Osteocyte (in vitro differentiated cells): Measurements from ENCODE around the gene ACTG1. TPM values are rescaled to one million over a fixed set of nuclear protein-coding genes. Genes with fewer than 3 reads are reported as not detected.
A peak's percentile ranks its signal among the peaks of the same experiment; 100 is the strongest.
"Not testable (repeated sequence)": the region's sequence is repeated elsewhere in the genome, so short reads cannot be mapped to it uniquely, and the experiment has no call there.

Experiments used
- DNase-seq: peaks from one replicate; pipeline ENCODE4 v3.0.0; 2021; ENCODE audit warnings: mixed read lengths; ENCODE audit not compliant: unreplicated experiment; ENCODE audit errors: extremely low spot score
- H3K27ac Mint-ChIP-seq: one replicate; pipeline ENCODE4 v1.8.0; 2021; ENCODE audit warnings: mild to moderate bottlenecking, mixed read lengths; ENCODE audit not compliant: unreplicated experiment
- H3K27me3 Mint-ChIP-seq: one replicate; pipeline ENCODE4 v1.8.0; 2021; ENCODE audit warnings: mixed read lengths; ENCODE audit not compliant: unreplicated experiment
- H3K36me3 Mint-ChIP-seq: one replicate; pipeline ENCODE4 v1.8.0; 2021; ENCODE audit warnings: mixed read lengths; ENCODE audit not compliant: unreplicated experiment
- H3K4me1 Mint-ChIP-seq: one replicate; pipeline ENCODE4 v1.8.0; 2021; ENCODE audit warnings: mixed read lengths; ENCODE audit not compliant: unreplicated experiment
- H3K4me3 Mint-ChIP-seq: one replicate; pipeline ENCODE4 v1.8.0; 2021; ENCODE audit warnings: mild to moderate bottlenecking, moderate library complexity, mixed read lengths; ENCODE audit not compliant: unreplicated experiment
- H3K9me3 Mint-ChIP-seq: one replicate; pipeline ENCODE4 v1.8.0; 2021; ENCODE audit warnings: mixed read lengths; ENCODE audit not compliant: unreplicated experiment
- total RNA-seq: library from RNA; stranded (reverse); gene quantifications from 2 replicates; pipeline ENCODE4 v1.2.1, GENCODE V29; 2021
- TF ChIP-seq, protein P1 (sequence below): fragments of 200-600 bp; sonication (generic); IDR thresholded peaks from 2 replicates; pipeline ENCODE4 v1.5.0; 2021; ENCODE audit warnings: antibody characterized with exemption, mild to moderate bottlenecking, moderate library complexity

ACTG1 gene
- total RNA-seq, 1 donor from 2014 or later: 4,267 TPM

DNA sequence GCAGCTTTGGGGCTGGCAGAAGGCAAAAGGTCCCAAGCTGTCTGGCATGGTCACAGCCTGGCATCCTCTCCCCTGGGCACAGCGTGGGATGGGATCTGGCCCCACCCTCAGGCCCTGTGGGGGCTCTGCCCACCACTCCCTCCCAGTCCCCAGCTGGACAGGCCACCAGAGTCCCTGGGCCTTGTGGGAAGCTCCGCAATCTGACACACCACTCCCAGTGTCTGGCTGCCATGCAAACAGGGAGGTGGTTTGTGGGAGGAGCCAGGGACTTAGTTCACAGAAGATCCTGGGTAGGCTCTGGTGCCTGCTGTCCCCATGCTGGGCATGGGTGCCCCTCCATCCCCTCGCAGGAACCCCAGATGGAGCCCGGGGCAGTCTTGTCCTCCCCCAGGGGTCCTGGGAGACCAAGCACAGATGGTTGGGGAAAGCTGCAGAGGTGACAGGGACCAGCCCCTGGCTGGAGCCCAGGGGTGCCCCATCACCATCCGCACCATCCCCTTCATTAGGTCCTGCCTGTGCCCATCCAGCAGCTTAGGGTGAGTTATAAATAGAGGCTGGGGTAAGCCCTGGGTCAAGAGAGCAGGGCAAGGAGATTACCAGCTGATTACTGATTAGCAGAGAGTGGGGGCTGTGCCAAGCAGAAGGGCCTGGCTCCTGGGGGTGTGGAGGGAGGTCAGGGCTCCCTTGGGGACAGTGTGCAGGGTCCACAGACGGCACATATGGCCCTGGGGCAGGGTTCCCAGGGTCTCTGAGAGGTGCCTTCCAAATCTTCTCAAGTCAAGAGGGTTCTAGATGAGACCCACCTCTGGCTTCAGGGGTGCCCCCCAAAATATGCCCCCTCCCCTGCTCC lies 21.8 kb upstream of the ACTG1 start:
- Mint-ChIP-seq H3K4me1 (peaks cover 8% of the 10 kb centered on the region), H3K4me3 (no peak overlapping the region), H3K27ac (no peak overlapping the region), H3K9me3 (no peaks in the 10 kb centered on the region), H3K36me3 (peaks cover 6% of the 10 kb centered on the region), H3K27me3 (no peaks in the 10 kb centered on the region)
- no peak for DNase-seq
- TF ChIP-seq, protein P1, sequence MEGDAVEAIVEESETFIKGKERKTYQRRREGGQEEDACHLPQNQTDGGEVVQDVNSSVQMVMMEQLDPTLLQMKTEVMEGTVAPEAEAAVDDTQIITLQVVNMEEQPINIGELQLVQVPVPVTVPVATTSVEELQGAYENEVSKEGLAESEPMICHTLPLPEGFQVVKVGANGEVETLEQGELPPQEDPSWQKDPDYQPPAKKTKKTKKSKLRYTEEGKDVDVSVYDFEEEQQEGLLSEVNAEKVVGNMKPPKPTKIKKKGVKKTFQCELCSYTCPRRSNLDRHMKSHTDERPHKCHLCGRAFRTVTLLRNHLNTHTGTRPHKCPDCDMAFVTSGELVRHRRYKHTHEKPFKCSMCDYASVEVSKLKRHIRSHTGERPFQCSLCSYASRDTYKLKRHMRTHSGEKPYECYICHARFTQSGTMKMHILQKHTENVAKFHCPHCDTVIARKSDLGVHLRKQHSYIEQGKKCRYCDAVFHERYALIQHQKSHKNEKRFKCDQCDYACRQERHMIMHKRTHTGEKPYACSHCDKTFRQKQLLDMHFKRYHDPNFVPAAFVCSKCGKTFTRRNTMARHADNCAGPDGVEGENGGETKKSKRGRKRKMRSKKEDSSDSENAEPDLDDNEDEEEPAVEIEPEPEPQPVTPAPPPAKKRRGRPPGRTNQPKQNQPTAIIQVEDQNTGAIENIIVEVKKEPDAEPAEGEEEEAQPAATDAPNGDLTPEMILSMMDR: no peak

GRCh38 chr17:81533339-81534141 lies 20.9 kb upstream of the ACTG1 start:
- TF ChIP-seq, protein P1: no peak
- H3K4me1 Mint-ChIP-seq: peaks cover 6% of the 10 kb centered on the region

DNA sequence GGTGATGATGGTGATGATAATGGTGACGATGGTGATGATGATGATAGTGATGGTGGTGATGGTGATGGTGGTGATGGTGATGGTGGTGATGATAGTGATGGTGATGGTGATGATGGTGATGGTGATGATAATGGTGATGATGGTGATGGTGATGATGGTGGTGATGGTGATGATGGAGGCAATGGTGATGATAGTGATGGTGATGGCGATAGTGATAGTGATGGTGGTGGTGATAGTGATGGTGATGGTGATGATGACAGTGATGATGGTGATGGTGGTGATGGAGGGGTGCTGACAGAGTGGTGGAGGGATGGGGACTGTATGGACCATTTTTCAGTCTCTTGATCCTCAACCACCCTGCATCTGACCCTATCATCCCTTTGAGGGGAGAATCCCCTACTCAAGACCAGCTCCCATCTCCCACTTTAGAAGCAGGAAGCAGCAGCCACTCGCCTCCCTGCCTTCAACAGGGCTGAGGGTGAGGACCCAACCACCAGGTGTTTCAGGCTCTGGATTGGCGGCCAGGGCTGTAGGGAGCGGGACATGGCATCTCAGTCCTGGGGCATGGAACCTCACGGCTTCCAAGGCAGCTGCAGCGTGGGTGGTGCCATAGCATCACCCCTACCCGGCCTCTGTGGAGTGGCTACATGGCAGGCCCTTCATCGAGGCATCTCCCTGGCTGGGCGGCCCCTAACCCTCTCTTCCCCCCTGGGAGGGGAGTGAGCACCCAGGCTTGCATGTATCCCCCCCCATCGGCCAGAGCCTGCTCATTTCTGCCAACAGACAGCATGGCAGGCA lies 20.1 kb upstream of the ACTG1 start:
- no peak for DNase-seq
- Mint-ChIP-seq H3K27me3 (no peaks in the 10 kb centered on the region), H3K36me3 (peaks cover under 1% of the 10 kb centered on the region), H3K27ac (no peak overlapping the region), H3K4me3 (no peak overlapping the region), H3K4me1 (peaks cover 8% of the 10 kb centered on the region), H3K9me3 (no peaks in the 10 kb centered on the region)
- TF ChIP-seq, protein P1: no peak

More at GRCh38 chr17:81533339-81534141, 20.9 kb upstream of the ACTG1 start:
- Mint-ChIP-seq H3K27me3 (no peaks in the 10 kb centered on the region), H3K4me3 (no peak overlapping the region), H3K9me3 (no peaks in the 10 kb centered on the region), H3K36me3 (peaks cover 5% of the 10 kb centered on the region), H3K27ac (peak overlapping the region; percentile 69)
- DNase-seq: no peak

GRCh38 chr17:81531998-81532404 lies 19.4 kb upstream of the ACTG1 start:
- H3K4me1 Mint-ChIP-seq, H3K27me3 Mint-ChIP-seq, DNase-seq, H3K27ac Mint-ChIP-seq, H3K9me3 Mint-ChIP-seq, H3K36me3 Mint-ChIP-seq, H3K4me3 Mint-ChIP-seq: not testable (repeated sequence)

DNA sequence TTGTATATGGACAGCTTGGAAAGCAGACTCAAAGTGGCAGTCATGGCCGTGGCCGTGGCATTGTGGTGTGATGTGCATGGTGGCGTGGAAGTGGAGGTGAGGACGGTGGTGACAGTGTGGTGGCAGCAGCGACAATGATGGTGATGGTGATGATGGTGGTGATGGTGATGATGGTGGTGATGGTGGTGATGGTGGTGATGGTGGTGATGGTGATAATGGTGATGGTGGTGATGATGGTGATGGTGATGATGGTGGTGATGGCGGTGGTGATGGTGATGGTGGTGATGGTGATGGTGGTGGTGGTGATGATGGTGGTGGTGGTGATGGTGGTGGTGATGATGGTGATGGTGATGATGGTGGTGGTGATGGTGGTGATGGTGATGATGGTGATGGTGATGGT lies 18.4 kb upstream of the ACTG1 start:
- H3K4me3 Mint-ChIP-seq, H3K4me1 Mint-ChIP-seq, H3K27ac Mint-ChIP-seq, H3K9me3 Mint-ChIP-seq, H3K36me3 Mint-ChIP-seq, H3K27me3 Mint-ChIP-seq, DNase-seq: not testable (repeated sequence)
